HG02763 (cell line): Measurements from ENCODE around the gene PSME2.
"Not testable (repeated sequence)": the region's sequence is repeated elsewhere in the genome, so short reads cannot be mapped to it uniquely, and the experiment has no call there.

ENCODE experiments used
- ATAC-seq: cut with Tn5 transposase; IDR thresholded peaks from one replicate; pipeline ENCODE4 v1.9.1; 2021; ENCODE audit warnings: mild to moderate bottlenecking, moderate library complexity; ENCODE audit not compliant: unreplicated experiment

Gene PSME2

GRCh38 chr14:24115422-24116127 lies 30.8 kb downstream of the PSME2 start:
- no peak for ATAC-seq

- peak; percentile 79 for ATAC-seq
Measured at GRCh38 chr14:24114532-24115421, 31.6 kb downstream of the PSME2 start, which contains the start of the genes DCAF11 and NRL. Gene DCAF11, plus strand, starts transcription at chr14:24114777. Its CDS starts 818 bp downstream, at chr14:24115595. Gene NRL, minus strand, starts transcription at chr14:24114949. Its CDS starts 32,101 bp downstream, at chr14:24082848.

GRCh38 chr14:24113801-24114531 lies 32.4 kb downstream of the PSME2 start:
- peak; percentile 29 for ATAC-seq

- no peak for ATAC-seq
Measured at GRCh38 chr14:24113379-24113800, 33.0 kb downstream of the PSME2 start.

- ATAC-seq, result no peak
Measured at GRCh38 chr14:24110523-24110922, 35.9 kb downstream of the PSME2 start.

GRCh38 chr14:24110060-24110459 lies 36.4 kb downstream of the PSME2 start:
- no peak for ATAC-seq

GRCh38 chr14:24108336-24108874 lies 38.0 kb downstream of the PSME2 start:
- no peak for ATAC-seq

DNA sequence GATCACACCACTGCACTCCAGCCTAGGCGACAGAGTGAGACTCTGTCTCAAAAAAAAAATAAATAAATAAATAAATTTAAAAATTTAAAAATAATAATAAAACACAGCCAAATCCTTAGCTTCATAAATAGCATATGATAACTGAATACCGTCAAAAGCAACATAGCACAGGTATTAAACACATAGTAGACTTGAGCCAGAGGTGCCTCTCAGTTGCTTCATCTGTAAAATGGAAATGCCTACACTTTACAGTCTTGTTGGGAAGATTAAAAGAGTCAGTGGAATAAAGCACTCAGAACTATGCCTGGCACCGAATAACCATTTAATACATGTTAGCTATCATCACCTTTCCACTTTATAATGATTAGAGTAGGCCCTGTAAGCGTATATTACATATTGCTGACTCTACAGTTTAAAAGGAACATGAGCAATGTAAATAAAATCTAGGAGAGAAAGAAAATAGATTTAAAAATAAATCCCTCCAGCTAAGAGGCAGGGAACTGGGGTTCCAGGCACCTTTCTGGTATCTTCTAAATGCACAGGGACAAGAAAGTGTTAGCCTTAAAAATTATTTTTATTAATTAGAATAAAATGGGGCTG lies 39.6 kb downstream of the PSME2 start:
- ATAC-seq, result no peak

GRCh38 chr14:24105609-24106239 lies 40.7 kb downstream of the PSME2 start:
- ATAC-seq, result not testable (repeated sequence)

DNA sequence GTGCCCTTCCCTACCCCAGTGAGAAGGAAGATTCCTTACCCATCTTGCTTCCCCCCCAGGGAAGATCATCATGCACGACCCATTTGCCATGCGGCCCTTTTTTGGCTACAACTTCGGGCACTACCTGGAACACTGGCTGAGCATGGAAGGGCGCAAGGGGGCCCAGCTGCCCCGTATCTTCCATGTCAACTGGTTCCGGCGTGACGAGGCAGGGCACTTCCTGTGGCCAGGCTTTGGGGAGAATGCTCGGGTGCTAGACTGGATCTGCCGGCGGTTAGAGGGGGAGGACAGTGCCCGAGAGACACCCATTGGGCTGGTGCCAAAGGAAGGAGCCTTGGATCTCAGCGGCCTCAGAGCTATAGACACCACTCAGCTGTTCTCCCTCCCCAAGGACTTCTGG lies 43.0 kb downstream of the PSME2 start:
- ATAC-seq, result no peak

DNA sequence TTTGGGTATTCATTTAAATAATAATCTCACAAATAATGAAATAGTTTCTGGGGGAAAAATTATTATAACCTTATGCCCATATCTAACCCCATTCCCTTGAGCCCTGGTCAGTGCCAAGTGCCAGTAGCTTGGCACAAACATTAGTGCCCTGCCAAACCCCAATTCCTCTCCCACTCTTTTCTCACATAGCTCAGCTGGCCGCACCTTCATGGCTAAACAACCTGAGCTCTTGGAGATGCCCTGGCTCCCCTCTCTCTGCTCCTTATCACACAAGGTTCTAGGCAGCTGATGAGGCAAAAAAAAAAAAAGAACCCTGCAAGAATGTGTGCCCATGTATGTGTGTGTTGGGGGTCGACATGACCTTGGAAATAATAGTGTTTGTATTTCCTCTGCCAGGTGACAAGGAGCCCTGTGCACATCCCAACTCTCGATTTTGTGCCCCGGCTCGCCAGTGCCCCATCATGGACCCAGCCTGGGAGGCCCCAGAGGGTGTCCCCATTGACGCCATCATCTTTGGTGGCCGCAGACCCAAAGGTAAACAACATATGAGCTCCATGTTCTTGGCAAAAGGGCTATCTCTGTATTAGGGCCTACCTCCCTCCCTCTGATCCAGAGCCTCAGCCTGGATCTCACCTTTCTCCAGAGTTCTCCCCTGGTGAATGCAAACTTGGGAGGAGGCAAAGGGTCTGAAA lies 43.9 kb downstream of the PSME2 start:
- ATAC-seq, result no peak

GRCh38 chr14:24100982-24101494 lies 45.4 kb downstream of the PSME2 start:
- ATAC-seq, result no peak

DNA sequence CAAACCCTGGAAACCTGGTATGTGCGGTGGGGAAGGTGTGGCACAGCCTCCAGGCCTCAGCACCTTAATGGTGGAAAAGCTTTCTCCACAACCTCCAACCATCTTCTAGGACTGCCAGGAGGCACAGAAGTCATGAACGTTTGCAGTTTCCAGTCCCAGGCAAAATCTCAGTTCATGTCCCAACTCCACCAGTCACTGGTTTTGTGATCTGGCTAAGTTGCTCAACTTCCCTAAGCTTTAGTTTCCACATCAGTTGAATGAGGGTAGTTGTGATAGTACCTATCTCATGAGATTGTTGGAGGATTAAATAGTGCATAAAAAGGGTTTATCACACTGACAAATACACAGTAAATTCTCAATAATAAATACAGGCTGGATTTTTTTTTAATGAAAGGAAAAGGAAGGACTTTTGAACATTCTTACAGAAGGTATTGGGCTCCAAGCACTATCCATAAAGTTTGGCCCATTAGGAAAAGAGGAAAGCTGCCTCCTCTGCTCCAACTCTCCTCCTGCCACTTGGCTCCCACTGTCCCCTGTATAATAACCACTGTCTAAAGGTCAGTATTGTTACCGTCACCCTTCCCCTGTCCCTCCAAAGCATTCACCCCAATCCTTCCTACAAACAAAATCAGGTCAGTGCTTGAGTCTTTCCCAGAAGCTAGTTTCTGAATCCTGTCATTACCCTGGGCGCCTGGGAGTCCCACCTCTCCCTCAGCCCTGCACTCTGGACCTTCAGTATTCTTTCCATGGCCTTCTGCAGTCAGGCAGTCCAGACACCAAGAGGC lies 46.0 kb downstream of the PSME2 start:
- no peak for ATAC-seq

- no peak for ATAC-seq
Measured at GRCh38 chr14:24098927-24099813, 47.2 kb downstream of the PSME2 start.

DNA sequence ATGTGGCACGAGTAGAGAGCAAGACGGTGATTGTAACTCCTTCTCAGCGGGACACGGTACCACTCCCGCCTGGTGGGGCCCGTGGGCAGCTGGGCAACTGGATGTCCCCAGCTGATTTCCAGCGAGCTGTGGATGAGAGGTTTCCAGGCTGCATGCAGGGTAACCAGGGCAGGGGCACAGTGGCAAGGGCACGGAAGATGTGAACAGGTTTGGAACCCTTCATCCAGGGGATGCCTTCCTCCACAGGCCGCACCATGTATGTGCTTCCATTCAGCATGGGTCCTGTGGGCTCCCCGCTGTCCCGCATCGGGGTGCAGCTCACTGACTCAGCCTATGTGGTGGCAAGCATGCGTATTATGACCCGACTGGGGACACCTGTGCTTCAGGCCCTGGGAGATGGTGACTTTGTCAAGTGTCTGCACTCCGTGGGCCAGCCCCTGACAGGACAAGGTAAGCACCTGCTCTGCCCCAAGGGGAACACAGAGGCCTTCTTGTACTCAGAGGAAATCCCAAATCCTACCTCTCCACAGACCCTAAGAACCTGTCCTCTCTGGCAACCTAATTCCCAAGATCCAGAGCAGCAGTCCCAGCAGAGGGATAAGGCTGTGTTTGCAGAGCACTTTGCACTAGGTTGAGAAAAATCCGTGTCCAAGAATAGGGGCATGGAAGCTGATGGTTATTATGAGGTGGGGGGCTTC lies 48.0 kb downstream of the PSME2 start:
- ATAC-seq, result no peak

DNA sequence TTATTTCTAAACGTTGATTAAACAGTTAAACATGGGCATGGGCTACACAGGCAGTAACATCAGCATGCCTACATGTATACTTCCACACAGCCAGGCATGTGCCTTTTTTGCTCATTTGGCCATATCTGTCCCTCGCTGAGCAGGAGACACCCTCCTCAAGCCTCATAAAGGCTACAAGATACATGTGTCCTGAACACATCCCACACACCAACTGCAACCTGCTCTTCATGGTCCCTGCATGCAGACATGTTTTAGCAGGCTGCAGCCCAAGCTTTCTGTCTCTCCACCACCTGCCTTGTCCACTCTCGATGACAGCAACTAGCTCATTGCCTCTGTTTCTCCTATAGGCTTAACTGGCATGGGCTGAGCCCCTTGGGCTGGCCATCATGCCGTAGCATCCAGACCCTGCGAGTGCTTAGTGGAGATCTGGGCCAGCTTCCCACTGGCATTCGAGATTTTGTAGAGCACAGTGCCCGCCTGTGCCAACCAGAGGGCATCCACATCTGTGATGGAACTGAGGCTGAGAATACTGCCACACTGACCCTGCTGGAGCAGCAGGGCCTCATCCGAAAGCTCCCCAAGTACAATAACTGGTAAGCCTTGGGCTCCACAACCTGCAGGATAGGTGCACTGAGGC lies 49.7 kb downstream of the PSME2 start:
- ATAC-seq, result no peak
